WTC11 (cell line): ENCODE measurements around the gene BANK1. TPM values are rescaled to one million over a fixed set of nuclear protein-coding genes. Genes with fewer than 3 reads are reported as not detected.

Experiments used
- ATAC-seq: fragments of 200-7000 bp; cut with Tn5 transposase; 2 replicates; pipeline ENCODE4 v1.10.0; 2021; ENCODE audit warnings: mild to moderate bottlenecking, moderate library complexity
- CTCF ChIA-PET: fragments of 300-600 bp; sonication (Branson Sonifier 250); formaldehyde crosslinking; loops from one replicate; lab custom pipeline; 2021; ENCODE audit warnings: antibody characterized with exemption; lab: Charles Lee
- POLR2A ChIA-PET: fragments of 350-600 bp; sonication (Branson Sonifier 250); formaldehyde crosslinking; loops from one replicate; lab custom pipeline; 2021; ENCODE audit warnings: antibody characterized with exemption; lab: Charles Lee
- DNase-seq: peaks from one replicate; pipeline ENCODE4 v3.0.0; 2021; ENCODE audit warnings: low spot score
- H3K27ac Mint-ChIP-seq: 2 replicates; pipeline ENCODE4 v1.8.0; 2021; ENCODE audit warnings: mixed read lengths
- H3K27me3 Mint-ChIP-seq: 2 replicates; pipeline ENCODE4 v1.8.0; 2021; ENCODE audit warnings: low read depth, mild to moderate bottlenecking, moderate library complexity, mixed read lengths
- H3K36me3 Mint-ChIP-seq: 2 replicates; pipeline ENCODE4 v1.8.0; 2021; ENCODE audit warnings: mixed read lengths
- H3K4me1 Mint-ChIP-seq: 2 replicates; pipeline ENCODE4 v1.8.0; 2022; ENCODE audit warnings: mixed read lengths
- H3K4me3 Mint-ChIP-seq: 2 replicates; pipeline ENCODE4 v1.8.0; 2021; ENCODE audit warnings: mild to moderate bottlenecking, moderate library complexity, mixed read lengths
- H3K9me3 Mint-ChIP-seq: 2 replicates; pipeline ENCODE4 v1.8.0; 2021; ENCODE audit warnings: mixed read lengths
- AR ChIP-seq: fragments of 250-450 bp; sonication (Bioruptor Pico); IDR thresholded peaks from 2 replicates; pipeline ENCODE4 v1.9.0; 2021; ENCODE audit warnings: mild to moderate bottlenecking
- EMX1 ChIP-seq: fragments of 250-450 bp; sonication (Bioruptor Pico); IDR thresholded peaks from 2 replicates; pipeline ENCODE4 v1.8.0; 2021; ENCODE audit warnings: mild to moderate bottlenecking
- FOXP1 ChIP-seq: sonication (generic); formaldehyde crosslinking; IDR thresholded peaks from 2 replicates; pipeline ENCODE4 v1.8.0; 2022; ENCODE audit warnings: missing genetic modification reagents, mild to moderate bottlenecking, moderate library complexity, borderline replicate concordance
- GRHL2 ChIP-seq: fragments of 250-450 bp; sonication (Bioruptor Pico); IDR thresholded peaks from 2 replicates; pipeline ENCODE4 v1.8.0; 2022; ENCODE audit warnings: mild to moderate bottlenecking, moderate library complexity; ENCODE audit not compliant: insufficient replicate concordance, severe bottlenecking
- IRF2 ChIP-seq: sonication (generic); formaldehyde crosslinking; IDR thresholded peaks from 2 replicates; pipeline ENCODE4 v1.8.0; 2022; ENCODE audit warnings: low read depth, missing genetic modification reagents, borderline replicate concordance
- JUN ChIP-seq: sonication (generic); formaldehyde crosslinking; IDR thresholded peaks from 2 replicates; pipeline ENCODE4 v1.8.0; 2023; ENCODE audit warnings: mild to moderate bottlenecking, missing genetic modification reagents
- MLX ChIP-seq: sonication (generic); formaldehyde crosslinking; IDR thresholded peaks from 2 replicates; pipeline ENCODE4 v1.8.1; 2023; ENCODE audit warnings: mild to moderate bottlenecking, missing genetic modification reagents, moderate library complexity
- MYBL2 ChIP-seq: sonication (generic); formaldehyde crosslinking; IDR thresholded peaks from 2 replicates; pipeline ENCODE4 v1.8.1; 2023; ENCODE audit warnings: mild to moderate bottlenecking, moderate library complexity, missing genetic modification reagents
- NR1H2 ChIP-seq: sonication (generic); formaldehyde crosslinking; IDR thresholded peaks from 2 replicates; pipeline ENCODE4 v1.9.0; 2021; ENCODE audit warnings: mild to moderate bottlenecking, moderate library complexity, missing genetic modification reagents
- SMAD4 ChIP-seq: sonication (generic); formaldehyde crosslinking; IDR thresholded peaks from 2 replicates; pipeline ENCODE4 v1.8.0; 2022; ENCODE audit warnings: mild to moderate bottlenecking, missing genetic modification reagents
- SP1 ChIP-seq: sonication (generic); formaldehyde crosslinking; conservative IDR thresholded peaks from 2 replicates; pipeline ENCODE4 v1.8.1; 2022; ENCODE audit warnings: missing genetic modification reagents
- TEAD1 ChIP-seq: sonication (generic); formaldehyde crosslinking; IDR thresholded peaks from 2 replicates; pipeline ENCODE4 v1.8.0; 2022; ENCODE audit warnings: mild to moderate bottlenecking, missing genetic modification reagents
- ZBTB21 ChIP-seq: sonication (generic); formaldehyde crosslinking; IDR thresholded peaks from 2 replicates; pipeline ENCODE4 v1.8.1; 2023; ENCODE audit warnings: mild to moderate bottlenecking, missing genetic modification reagents, borderline replicate concordance
- ZBTB43 ChIP-seq: sonication (generic); formaldehyde crosslinking; IDR thresholded peaks from 2 replicates; pipeline ENCODE4 v1.8.1; 2023; ENCODE audit warnings: mild to moderate bottlenecking, missing genetic modification reagents
- ZNF232 ChIP-seq: sonication (generic); formaldehyde crosslinking; IDR thresholded peaks from 2 replicates; pipeline ENCODE4 v1.8.0; 2022; ENCODE audit warnings: mild to moderate bottlenecking, missing genetic modification reagents
- ZNF263 ChIP-seq: sonication (generic); formaldehyde crosslinking; IDR thresholded peaks from 2 replicates; pipeline ENCODE4 v1.8.1; 2022; ENCODE audit warnings: low read depth, mild to moderate bottlenecking, moderate library complexity, missing genetic modification reagents
- ZNF396 ChIP-seq: fragments of 250-450 bp; sonication (Bioruptor Pico); IDR thresholded peaks from 2 replicates; pipeline ENCODE4 v1.8.0; 2021; ENCODE audit warnings: mild to moderate bottlenecking, moderate library complexity, borderline replicate concordance
- ZNF423 ChIP-seq: fragments of 250-450 bp; sonication (Bioruptor Pico); IDR thresholded peaks from 2 replicates; pipeline ENCODE4 v2.1.2; 2022; ENCODE audit warnings: mild to moderate bottlenecking, moderate library complexity
- ZNF671 ChIP-seq: fragments of 250-450 bp; sonication (Bioruptor Pico); IDR thresholded peaks from 2 replicates; pipeline ENCODE4 v1.8.0; 2021; ENCODE audit warnings: mild to moderate bottlenecking
- total RNA-seq: library from RNA; stranded (reverse); gene quantifications from 3 replicates; pipeline ENCODE4 v1.2.3, GENCODE V29; 2021
- TF ChIP-seq, protein P1 (sequence below): fragments of 250-450 bp; sonication (Bioruptor Pico); IDR thresholded peaks from 2 replicates; pipeline ENCODE4 v1.8.0; 2021; ENCODE audit warnings: mild to moderate bottlenecking
- TF ChIP-seq, protein P2 (sequence below): fragments of 250-450 bp; sonication (Bioruptor Pico); conservative IDR thresholded peaks from 2 replicates; pipeline ENCODE4 v1.9.0; 2021; ENCODE audit warnings: mild to moderate bottlenecking
- TF ChIP-seq, protein P3 (sequence below): sonication (generic); formaldehyde crosslinking; IDR thresholded peaks from 2 replicates; pipeline ENCODE4 v1.8.0; 2022; ENCODE audit warnings: mild to moderate bottlenecking, missing genetic modification reagents
- TF ChIP-seq, protein P4 (sequence below): fragments of 200-600 bp; IDR thresholded peaks from 2 replicates; pipeline ENCODE4 v1.8.0; 2022; ENCODE audit warnings: antibody characterized with exemption
- TF ChIP-seq, protein P5 (sequence below): sonication (generic); formaldehyde crosslinking; IDR thresholded peaks from 2 replicates; pipeline ENCODE4 v1.8.0; 2022; ENCODE audit warnings: mild to moderate bottlenecking, missing genetic modification reagents

Gene BANK1
- total RNA-seq, 1 experiment from 2014 or later, result 0.68 TPM

DNA sequence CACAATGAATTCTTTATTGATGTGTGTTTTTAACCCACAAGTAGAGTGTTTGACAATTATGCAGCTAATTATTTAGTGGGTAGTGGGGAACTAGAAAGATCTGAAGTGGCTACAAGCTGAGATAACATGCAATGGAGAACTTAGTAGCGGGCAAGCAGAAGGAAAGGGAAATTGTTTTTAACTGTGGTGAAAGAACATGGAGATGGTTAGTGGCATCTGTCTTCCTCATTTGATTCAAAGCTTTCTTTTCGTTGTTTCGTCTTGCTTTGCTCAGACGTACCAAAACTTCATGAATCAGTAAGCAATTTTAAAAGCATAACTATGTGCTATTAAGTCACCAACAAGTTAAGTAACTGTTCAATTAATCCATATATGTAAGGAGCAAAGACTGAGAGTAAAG is 169.9 kb downstream of the BANK1 start:
- 0 out of 2 replicates have a peak, but pooled peaks cover 3% of the 10 kb centered on the region for H3K36me3 Mint-ChIP-seq
- ChIA-PET CTCF (no interaction called here), POLR2A (no interaction called here)
- TF ChIP-seq, protein P1, sequence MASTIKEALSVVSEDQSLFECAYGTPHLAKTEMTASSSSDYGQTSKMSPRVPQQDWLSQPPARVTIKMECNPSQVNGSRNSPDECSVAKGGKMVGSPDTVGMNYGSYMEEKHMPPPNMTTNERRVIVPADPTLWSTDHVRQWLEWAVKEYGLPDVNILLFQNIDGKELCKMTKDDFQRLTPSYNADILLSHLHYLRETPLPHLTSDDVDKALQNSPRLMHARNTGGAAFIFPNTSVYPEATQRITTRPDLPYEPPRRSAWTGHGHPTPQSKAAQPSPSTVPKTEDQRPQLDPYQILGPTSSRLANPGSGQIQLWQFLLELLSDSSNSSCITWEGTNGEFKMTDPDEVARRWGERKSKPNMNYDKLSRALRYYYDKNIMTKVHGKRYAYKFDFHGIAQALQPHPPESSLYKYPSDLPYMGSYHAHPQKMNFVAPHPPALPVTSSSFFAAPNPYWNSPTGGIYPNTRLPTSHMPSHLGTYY (CRISPR knock-in tag), result no peak
- TF ChIP-seq, protein P2, sequence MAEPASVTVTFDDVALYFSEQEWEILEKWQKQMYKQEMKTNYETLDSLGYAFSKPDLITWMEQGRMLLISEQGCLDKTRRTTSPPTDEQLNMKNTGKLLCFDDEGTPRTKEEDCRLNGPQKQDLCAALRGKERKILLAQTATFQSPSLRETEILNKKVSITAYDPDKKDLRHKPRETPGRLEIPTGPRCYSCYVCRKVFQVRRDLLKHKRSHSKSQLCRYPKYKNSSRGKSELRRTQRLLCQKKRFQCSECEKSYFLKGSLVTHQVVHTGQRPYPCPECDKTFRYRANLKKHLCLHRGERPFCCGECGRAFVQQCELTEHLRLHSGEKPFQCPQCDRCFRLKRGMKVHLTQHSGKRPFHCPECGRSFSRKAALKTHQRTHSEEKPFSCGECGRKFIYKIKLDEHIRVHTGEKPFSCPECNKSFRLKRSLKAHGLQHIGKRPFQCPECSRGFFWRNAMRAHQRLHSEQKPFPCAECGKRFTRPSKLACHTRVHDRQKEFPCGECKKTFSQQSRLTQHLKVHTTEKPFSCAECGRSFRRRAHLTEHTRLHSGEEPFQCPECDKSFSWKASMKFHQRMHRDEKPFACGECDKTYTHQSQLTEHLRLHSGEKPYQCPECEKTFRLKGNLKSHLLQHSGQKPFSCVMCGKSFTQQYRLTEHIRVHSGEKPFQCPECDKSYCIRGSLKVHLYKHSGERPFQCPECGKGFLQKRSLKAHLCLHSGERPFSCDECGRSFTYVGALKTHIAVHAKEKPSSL (CRISPR knock-in tag), result no peak
- TF ChIP-seq IRF2, result no peak
- TF ChIP-seq JUN (CRISPR knock-in tag), result no peak
- no peak for TF ChIP-seq MYBL2 (CRISPR knock-in tag)
- no peak for TF ChIP-seq TEAD1 (CRISPR knock-in tag)
- TF ChIP-seq ZNF671 (CRISPR knock-in tag), result no peak
- TF ChIP-seq ZNF423 (CRISPR knock-in tag), result no peak
- TF ChIP-seq, protein P3, sequence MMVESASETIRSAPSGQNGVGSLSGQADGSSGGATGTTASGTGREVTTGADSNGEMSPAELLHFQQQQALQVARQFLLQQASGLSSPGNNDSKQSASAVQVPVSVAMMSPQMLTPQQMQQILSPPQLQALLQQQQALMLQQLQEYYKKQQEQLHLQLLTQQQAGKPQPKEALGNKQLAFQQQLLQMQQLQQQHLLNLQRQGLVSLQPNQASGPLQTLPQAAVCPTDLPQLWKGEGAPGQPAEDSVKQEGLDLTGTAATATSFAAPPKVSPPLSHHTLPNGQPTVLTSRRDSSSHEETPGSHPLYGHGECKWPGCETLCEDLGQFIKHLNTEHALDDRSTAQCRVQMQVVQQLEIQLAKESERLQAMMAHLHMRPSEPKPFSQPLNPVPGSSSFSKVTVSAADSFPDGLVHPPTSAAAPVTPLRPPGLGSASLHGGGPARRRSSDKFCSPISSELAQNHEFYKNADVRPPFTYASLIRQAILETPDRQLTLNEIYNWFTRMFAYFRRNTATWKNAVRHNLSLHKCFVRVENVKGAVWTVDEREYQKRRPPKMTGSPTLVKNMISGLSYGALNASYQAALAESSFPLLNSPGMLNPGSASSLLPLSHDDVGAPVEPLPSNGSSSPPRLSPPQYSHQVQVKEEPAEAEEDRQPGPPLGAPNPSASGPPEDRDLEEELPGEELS, result no peak
- no peak for TF ChIP-seq ZNF232
- TF ChIP-seq ZBTB21 (CRISPR knock-in tag), result no peak
- no peak for TF ChIP-seq FOXP1
- TF ChIP-seq EMX1, result no peak
- no peak for TF ChIP-seq GRHL2 (CRISPR knock-in tag)
- no peak for TF ChIP-seq ZNF396 (CRISPR knock-in tag)
- TF ChIP-seq SP1 (CRISPR knock-in tag), result no peak
- peaks cover 14% of the 10 kb centered on the region for H3K4me1 Mint-ChIP-seq
- H3K9me3 Mint-ChIP-seq, result peaks cover 5% of the 10 kb centered on the region
- DNase-seq (no peak), ATAC-seq (no peak)
- no peak overlapping the region for H3K4me3 Mint-ChIP-seq
- no peaks in the 10 kb centered on the region for H3K27me3 Mint-ChIP-seq
- no peak overlapping the region for H3K27ac Mint-ChIP-seq

GRCh38 chr4:101961144-101961543 is 170.6 kb downstream of the BANK1 start:
- 0 out of 2 replicates have a peak, but pooled peaks cover 3% of the 10 kb centered on the region for H3K36me3 Mint-ChIP-seq
- no peak for ATAC-seq
- ChIA-PET POLR2A (no interaction called here), CTCF (no interaction called here)
- H3K27me3 Mint-ChIP-seq, result no peaks in the 10 kb centered on the region
- H3K4me3 Mint-ChIP-seq, result no peak overlapping the region
- DNase-seq, result no peak
- H3K4me1 Mint-ChIP-seq, result peaks cover 10% of the 10 kb centered on the region
- peaks cover 5% of the 10 kb centered on the region for H3K9me3 Mint-ChIP-seq
- H3K27ac Mint-ChIP-seq, result no peak overlapping the region
- TF ChIP-seq ZNF671 (CRISPR knock-in tag) (no peak), NR1H2 (CRISPR knock-in tag) (no peak), ZBTB43 (CRISPR knock-in tag) (no peak), MLX (CRISPR knock-in tag) (no peak), SP1 (CRISPR knock-in tag) (no peak), SMAD4 (CRISPR knock-in tag) (no peak), ZNF263 (CRISPR knock-in tag) (no peak), AR (CRISPR knock-in tag) (no peak)
- TF ChIP-seq, protein P4, sequence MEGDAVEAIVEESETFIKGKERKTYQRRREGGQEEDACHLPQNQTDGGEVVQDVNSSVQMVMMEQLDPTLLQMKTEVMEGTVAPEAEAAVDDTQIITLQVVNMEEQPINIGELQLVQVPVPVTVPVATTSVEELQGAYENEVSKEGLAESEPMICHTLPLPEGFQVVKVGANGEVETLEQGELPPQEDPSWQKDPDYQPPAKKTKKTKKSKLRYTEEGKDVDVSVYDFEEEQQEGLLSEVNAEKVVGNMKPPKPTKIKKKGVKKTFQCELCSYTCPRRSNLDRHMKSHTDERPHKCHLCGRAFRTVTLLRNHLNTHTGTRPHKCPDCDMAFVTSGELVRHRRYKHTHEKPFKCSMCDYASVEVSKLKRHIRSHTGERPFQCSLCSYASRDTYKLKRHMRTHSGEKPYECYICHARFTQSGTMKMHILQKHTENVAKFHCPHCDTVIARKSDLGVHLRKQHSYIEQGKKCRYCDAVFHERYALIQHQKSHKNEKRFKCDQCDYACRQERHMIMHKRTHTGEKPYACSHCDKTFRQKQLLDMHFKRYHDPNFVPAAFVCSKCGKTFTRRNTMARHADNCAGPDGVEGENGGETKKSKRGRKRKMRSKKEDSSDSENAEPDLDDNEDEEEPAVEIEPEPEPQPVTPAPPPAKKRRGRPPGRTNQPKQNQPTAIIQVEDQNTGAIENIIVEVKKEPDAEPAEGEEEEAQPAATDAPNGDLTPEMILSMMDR, result no peak
- TF ChIP-seq, protein P5, sequence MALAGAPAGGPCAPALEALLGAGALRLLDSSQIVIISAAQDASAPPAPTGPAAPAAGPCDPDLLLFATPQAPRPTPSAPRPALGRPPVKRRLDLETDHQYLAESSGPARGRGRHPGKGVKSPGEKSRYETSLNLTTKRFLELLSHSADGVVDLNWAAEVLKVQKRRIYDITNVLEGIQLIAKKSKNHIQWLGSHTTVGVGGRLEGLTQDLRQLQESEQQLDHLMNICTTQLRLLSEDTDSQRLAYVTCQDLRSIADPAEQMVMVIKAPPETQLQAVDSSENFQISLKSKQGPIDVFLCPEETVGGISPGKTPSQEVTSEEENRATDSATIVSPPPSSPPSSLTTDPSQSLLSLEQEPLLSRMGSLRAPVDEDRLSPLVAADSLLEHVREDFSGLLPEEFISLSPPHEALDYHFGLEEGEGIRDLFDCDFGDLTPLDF (CRISPR knock-in tag), result no peak
